HG03442 (cell line): ENCODE data around the gene CASTOR1.

Source experiments
- ATAC-seq: cut with Tn5 transposase; IDR thresholded peaks from one replicate; pipeline ENCODE4 v1.9.1; 2021; ENCODE audit warnings: mild to moderate bottlenecking, moderate library complexity; ENCODE audit not compliant: unreplicated experiment

The CASTOR1 gene

GRCh38 chr22:30286331-30286730 lies 3.0 kb downstream of the CASTOR1 start:
- ATAC-seq: no peak

GRCh38 chr22:30285846-30286200 lies 3.5 kb downstream of the CASTOR1 start:
- no peak for ATAC-seq

- ATAC-seq: no peak
These were observed 4.0 kb downstream of the CASTOR1 start for GRCh38 chr22:30285176-30285845.

GRCh38 chr22:30284666-30285065 lies 4.6 kb downstream of the CASTOR1 start:
- no peak for ATAC-seq

GRCh38 chr22:30284172-30284571 lies 5.1 kb downstream of the CASTOR1 start:
- ATAC-seq: no peak

- no peak for ATAC-seq
These were observed 6.0 kb downstream of the CASTOR1 start for GRCh38 chr22:30283342-30283741.

DNA sequence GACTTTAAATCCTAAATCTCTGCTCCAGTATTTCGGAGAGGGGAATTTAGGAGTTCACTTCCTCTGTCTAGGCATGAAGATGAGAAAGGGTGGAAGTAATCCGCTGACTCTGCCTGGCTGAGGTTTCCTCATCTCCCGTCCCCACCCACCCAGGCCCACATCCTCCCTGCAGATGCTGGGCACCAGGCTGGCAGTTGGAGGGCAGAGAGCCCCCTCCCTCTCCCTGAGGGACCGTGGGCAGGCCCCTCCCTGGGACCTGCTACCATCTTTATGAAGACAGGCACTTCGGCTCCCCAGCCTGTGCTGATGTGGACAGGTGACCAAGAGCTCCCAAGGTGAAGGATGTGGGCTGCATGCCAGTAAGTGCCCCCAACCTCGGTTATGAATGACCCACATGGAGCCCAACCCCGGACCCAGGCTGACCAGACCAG lies 6.7 kb downstream of the CASTOR1 start:
- ATAC-seq: no peak

DNA sequence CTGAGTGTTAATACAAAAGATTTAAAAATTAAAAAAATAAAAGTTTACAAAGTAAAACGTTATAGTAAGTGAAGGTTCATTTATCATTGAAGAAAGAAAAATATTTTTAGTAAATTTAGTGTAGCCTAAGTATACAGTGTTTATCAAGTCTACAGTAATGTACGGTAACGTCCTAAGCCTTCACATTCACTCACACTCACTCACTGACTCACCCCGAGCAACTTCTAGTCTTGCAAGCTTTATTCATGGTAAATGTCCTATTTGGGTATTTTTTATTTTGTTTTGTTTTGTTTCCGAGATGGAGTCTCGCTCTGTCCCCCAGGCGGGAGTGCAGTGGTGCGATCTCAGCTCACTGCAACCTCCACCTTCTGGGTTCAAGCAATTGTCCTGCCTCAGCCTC lies 8.8 kb downstream of the CASTOR1 start:
- ATAC-seq: no peak

- no peak for ATAC-seq
These were observed 9.4 kb downstream of the CASTOR1 start for GRCh38 chr22:30279932-30280331.

- ATAC-seq: no peak
These were observed 10.1 kb downstream of the CASTOR1 start for GRCh38 chr22:30279046-30279788.

GRCh38 chr22:30277547-30278344 lies 11.6 kb downstream of the CASTOR1 start:
- ATAC-seq: no peak

- no peak for ATAC-seq
These were observed 13.3 kb downstream of the CASTOR1 start for GRCh38 chr22:30276039-30276438.

- ATAC-seq: no peak
These were observed 13.7 kb downstream of the CASTOR1 start for GRCh38 chr22:30275625-30276024.

GRCh38 chr22:30274437-30274812 lies 14.9 kb downstream of the CASTOR1 start:
- no peak for ATAC-seq

DNA sequence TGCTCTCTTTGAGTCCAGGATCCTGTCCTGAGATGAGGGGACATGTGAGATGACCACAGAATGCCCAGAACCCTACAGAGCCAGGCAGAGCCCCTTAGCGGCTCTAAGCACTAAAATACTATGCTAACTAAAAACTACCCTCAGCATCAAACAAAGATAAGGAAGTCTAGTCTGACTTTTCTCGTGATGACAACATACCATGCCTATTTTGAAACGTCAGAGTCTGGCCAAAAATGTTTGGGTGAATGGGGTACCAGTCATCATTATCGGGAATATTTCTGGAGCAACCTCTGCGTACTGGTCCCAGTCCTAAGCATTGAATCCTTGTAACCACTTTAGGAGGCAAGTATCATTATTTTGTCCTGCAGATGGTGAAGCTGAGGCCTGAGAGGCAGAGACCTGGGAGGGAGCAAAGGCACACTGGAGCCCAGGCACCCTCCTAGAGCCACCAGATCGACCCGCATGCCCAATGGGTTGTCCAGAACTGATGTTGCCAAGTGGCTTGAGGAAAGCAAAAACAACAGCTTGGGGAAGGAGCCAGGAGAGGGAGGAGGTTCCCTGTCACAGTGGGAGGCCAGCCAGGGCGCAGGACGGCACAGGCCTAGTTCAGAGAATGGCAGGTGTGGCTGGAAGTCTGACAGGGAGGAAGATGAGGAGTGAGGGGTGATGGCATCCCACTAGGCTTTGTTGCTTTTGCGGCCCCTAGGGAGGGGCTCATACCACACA lies 15.4 kb downstream of the CASTOR1 start:
- no peak for ATAC-seq

DNA sequence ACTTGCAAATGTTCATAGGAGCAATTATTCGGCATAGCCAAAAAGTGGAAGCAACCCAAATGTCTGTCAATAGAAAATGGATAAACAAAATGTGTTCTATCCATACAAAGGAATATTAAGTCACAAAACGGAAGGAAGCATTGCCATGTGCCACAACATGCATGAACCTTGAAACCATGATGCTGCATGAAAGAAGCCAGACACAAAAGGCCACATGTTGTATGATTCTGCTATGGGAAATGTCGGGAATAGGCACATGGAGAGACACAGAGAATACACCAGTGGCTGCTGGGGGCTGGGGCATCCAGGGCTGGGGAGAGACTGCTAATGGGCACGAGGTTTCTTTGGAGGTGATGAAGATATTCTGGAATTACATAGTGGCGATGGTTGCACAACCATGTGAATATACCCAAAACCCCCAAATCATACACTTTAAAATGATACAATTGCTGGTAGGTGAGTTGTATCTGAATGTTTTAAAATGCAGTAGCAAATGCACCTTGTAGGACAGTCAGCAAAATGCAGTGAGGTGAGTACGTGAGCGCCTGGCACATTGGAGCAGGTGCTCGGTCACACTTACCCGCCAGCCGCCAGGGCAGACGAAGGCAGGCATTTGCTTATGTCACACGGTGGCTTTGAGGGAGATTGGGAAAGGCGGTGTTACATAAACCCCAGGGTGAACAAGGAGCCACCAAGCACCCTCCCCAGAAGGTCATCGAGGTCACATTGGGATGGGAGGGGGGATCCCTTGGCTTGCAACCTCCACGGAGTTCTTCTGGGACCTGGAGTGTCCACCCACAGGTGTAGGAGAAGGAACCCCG lies 16.3 kb downstream of the CASTOR1 start:
- ATAC-seq: no peak

- ATAC-seq: no peak
These were observed 18.5 kb downstream of the CASTOR1 start for GRCh38 chr22:30270832-30271231.

DNA sequence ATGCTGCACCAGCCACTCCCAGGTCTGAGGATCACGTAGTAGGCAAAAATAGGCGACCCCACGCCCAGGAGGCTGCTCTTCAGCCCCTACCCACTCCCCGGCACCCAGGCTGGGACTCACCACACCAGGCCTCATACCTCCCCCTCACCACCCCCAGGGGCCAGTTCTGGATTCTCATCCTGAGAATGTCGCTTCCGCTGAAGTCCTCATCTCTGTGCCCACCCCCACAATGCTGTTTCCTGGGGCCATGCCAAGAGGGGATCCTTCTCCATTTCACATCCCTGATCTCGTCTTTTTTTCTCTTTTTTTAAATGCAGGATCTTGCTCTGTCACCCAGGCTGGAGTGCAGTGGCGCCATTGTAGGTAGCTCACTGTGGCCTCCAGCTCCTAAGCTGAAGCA lies 21.0 kb downstream of the CASTOR1 start:
- no peak for ATAC-seq

GRCh38 chr22:30267382-30268302 lies 21.7 kb downstream of the CASTOR1 start:
- no peak for ATAC-seq
